HG02970 (cell line): ENCODE results near the gene CCDC188.
"Not testable (repeated sequence)": the region's sequence is repeated elsewhere in the genome, so short reads cannot be mapped to it uniquely, and the experiment has no call there.

Experiments used
- ATAC-seq: cut with Tn5 transposase; IDR thresholded peaks from one replicate; pipeline ENCODE4 v1.9.1; 2021; ENCODE audit warnings: mild to moderate bottlenecking, moderate library complexity, moderate number of reproducible peaks; ENCODE audit not compliant: unreplicated experiment, low FRiP score

Gene CCDC188

DNA sequence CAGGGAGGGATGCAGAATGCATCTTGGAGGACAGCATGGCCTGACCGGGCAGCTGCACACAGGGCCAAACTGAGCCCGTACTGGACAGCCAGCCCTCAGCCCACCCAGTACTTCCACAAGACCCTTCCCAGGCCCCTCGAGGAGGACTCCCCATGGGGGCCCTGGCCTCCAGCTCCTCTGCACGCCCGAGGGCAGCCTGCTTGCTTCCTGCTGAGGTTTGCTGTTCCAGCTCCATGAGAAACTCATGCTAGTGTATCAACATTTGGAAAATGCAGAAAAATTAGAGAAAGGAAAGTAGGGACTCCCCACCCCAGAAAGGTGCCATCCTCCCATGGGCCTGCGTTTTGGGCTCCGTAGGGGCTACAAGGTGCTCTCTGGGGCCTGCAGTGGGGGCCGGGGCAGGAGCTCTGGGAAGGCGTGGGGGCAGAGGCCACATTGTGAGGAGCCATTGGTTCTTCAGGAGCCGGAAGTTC lies 21.3 kb upstream of the CCDC188 start:
- no peak for ATAC-seq

DNA sequence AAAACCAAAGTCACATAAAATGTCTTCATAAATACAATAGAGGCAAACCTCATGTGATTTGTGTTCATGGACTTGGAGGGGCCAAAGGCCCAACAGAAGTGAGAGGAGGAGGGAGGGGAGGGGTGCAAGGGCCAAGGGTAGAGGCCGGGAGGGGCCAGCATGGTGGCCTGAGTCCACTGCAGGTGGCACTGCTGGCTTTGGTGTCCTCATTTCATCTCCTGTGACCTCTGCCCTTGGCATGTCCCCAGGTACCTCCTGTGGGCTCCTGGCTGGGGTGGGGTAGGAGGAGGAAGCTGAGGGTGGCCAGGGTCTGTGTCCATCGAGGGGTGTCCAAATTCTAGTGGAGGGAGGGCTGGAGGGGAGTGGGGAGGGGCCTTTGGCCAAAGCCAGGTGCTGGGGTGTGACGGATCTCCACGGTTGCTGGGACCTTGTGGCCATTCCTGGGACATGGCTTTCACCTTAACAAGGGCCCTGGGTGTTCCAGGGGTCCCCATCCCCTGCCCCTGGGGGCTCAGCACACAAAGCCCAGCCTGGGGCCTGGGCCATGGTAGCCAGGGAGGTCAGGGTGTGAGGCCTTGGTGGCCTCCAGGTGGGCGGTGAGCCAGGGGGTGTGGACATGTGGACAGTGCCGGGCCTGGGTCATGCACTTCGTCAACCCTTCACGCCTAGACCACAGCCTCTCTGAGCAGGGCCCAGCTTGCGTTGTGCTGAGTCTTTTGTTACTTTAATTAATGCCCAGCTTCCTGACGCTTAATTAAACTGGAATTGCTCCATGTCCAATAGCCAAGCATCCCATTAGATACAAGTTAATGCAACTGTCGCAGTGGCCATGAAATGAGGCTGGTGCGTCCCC lies 20.7 kb upstream of the CCDC188 start:
- no peak for ATAC-seq

DNA sequence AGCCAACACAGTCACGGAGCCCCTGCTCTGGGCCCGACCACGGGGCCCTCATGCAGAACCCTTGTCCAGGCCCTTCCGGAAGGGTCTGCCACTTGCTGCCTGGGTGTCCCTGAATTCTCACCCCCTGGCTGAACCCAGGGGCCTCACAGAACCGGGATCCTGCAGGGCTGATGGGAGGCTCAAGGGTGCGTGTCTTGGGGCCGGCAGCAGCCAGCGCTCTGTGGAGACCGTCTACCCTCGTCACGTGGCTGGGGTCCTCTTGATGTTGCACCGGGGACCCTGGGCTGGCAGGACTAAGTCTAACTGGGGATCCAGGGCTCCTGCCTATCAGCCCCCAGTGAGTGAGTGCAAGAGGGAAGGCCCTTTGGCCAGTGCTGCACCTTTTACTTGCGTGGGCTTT lies 19.3 kb upstream of the CCDC188 start:
- ATAC-seq, result no peak

DNA sequence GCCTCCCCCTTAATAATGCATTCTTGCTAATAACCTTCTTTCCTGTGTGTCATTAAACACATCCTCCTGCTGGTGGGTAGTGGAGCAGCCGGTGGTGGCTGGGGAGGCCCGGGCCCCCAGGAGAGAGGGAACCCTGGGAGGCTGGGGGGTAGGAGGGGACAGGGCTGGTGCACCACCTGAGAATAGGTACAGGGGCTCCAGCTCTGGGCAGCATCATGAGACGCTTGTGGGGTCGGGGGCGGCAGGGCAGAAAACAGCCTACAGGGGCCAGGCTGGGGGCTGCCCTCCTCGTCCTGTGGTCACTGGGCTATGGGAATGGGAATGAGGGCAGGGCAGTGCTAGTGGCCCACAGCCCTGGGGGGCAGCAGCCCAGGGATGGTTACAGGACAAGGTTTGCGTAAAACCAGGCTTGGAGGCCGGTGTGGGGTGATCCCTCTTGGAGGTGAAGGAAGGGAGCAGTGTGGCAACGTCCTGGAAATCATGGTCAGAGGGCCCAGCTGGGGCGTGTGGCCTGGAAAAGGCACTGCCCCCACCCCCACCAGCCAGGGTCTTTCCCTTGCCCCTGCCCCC lies 18.5 kb upstream of the CCDC188 start:
- no peak for ATAC-seq

DNA sequence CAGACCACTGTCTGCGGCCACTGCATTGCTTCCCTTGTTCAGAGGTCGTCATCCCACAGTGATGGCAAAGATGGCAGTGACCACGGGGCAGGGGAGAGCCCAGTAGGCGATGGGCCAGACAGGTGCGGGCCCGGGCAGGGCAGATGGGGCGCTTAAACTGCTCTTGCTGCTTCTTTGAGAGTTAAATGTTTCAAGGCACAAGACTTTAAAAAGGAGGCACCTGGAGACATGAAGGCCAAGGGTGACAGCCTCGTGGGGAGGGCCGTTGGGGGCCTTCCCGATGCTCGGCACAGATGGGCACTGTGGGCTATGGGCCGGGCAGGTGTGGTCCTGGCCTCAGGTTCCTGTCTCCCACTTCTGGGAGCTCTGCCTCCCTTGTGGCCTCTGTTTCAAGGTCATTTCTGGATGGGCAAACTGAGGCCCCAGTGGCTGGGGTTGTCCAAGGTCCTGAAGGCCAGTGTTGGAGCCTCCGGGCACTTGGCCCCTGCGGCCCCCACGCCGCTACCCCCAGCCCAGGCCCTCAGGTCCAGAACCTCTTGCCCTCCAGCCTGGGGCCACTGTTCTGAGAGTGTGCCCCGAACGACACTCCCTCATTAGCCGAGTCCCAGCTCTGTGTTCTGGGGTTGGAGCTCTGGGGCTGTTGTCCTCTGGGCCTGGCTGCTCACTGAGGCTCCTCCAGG lies 16.9 kb upstream of the CCDC188 start:
- no peak for ATAC-seq

DNA sequence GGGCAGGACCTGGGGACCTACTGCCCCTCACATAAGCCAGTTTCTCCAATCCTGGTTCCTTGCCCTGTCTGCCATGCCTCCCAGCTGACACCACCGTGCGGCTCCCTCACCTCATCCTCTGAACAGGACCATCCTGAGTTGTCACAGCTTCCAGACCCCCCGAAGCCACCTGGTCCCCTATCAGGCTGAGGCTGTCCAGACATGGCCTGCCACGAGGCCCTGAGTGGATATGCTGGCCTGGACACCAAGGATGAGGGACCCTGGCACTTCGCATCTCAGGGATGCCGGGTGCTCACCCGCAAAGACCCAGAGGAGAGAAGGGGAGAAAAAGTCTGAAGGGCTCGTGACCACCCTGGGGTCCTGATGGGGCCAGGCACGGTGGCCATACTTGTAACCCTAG lies 15.8 kb upstream of the CCDC188 start:
- ATAC-seq, result no peak

DNA sequence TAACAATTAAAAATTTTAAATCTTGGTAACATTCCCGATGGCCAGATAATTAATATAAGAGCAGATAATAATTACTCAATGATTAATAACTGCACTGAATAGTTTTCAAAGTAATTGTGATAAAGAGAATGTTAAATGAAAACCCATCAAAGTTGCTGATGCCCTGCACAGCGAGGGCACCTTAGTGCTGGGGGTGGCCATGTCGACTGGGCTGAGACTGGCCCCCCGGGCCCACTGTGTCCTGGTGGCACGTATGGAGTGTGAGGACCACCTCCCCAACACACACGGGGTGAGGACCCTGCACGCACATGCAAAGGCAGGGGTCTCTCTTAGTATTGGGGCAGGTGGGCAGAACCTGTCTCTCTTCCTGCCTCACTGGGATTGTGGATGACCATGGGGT lies 15.1 kb upstream of the CCDC188 start:
- ATAC-seq, result no peak

DNA sequence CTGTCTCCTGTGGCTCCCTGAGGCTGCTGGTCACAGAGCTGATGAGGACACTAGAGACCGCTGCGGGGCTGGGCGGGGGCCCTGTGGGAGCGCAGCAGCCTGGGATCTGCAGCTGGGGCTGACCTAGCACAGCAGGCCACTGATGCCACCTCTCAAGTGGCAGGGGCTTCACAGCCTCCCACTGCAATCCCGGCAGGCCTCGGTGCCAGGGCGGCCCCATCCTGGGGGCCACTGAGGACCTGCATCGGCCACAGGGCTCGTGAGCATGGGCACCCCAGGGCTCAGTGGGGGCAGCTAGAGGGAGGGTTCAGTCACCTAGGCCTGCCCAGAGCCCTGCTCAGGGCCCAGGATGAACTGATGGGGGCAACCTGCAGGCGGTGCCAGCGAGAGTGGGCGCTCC lies 14.6 kb upstream of the CCDC188 start:
- no peak for ATAC-seq

DNA sequence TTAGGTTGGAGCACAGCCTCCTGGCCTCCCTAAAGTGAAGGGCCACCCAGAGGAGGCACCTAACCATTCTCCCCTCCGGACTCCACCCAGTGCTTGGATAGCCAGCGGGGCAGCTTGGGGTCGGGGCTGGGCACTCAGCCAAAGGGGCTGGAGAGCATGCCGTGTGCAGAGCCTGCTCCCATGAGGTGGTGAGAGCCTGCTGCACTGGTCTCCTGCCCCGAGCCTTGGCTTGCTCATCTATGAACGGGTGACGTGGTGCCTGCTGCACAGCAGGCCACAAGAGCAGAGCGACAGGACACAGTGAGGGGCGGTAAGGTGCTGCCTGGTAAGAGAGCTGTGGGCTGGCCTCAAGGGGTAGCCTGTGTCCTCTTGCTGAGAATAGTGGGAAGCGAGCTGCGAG lies 14.0 kb upstream of the CCDC188 start:
- ATAC-seq, result no peak

DNA sequence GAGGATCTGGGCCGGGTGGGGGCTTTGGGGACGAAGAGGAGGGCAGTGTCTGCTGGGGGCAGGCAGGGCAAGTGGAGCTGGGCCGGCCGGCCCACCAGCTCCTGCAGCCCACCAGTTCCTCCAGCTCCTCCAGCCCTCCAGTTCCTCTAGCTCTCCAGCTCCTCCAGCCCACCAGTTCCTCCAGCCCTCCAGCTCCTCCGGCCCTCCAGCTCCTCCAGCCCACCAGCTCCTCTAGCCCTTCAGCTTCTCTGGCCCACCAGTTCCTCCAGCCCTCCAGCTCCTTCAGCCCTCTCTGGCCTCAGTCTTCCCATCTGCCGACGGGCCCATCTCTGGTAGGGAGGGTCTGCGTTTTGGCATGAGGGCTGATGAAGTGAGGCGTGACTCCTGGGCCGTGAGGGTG lies 9.2 kb upstream of the CCDC188 start:
- no peak for ATAC-seq

DNA sequence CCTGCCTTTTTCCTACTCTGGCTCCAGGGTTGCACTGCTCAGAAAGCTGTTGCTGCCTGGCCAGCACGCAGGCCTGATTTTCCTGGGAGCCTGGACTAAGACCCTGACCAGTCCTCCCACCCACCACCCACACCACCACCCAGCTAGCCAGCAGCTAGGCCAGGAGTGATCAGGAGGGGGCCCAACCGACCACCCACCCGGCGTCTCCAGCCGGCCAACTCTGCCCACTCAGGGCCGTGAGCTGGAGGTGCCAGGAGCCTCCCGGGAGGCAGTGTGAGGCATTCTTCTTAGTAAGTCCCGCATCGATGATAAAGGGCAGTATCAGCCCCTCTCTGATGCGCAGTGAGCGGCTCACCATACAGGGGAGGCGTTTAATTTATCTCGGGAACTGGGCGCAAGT lies 8.7 kb upstream of the CCDC188 start:
- not testable (repeated sequence) for ATAC-seq

DNA sequence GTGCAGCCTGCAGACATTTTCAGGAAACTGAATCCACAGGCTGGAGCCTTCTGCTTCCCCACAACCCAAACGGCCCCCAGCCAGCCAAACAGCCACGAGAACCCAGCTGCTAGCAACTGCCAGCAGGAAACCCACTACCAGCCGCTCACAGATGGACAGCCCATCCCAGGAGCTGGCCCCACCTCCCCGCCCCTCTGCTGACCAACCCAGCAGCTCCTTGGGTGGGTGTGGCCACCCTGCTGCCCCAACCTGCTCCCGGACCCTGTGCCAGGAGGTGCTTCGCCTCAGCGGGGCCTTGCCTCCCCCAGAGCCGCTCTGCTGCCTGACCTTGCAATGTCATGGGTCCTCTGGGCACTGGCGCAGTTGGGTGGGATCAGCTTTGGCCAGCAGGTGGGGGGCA lies 8.2 kb upstream of the CCDC188 start:
- ATAC-seq, result no peak

DNA sequence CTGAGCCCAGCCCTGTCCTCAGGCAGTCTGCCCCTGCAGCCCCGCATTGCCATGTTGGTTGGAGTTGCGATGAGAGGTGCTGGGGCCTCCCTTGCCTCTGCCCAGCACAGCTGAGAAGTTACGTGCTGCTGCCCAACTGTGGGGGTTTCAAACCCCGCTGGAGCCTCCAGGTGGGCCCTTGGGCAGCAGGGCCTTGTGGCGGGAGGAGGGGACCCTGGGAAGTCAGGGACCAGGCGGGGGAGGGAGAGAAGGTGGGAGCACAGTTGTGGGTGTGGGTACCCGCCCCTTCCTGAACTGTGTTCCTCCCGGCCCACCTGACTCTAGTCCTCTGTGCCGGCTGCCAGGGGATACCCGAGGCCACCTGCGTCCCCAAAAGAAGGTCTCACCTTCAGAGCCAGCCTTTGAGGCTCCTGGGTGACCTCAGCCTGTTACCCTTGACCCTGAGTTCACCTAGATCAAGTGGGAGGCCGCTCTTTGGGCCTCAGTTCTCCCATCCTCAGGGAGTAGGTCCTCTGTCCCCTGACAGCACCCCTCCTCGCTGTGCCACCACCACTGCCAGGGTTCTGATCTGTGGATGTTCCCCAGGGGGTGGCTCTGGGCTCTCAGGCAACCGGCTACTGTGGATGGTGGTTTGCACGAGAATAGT lies 7.7 kb upstream of the CCDC188 start:
- ATAC-seq, result no peak

DNA sequence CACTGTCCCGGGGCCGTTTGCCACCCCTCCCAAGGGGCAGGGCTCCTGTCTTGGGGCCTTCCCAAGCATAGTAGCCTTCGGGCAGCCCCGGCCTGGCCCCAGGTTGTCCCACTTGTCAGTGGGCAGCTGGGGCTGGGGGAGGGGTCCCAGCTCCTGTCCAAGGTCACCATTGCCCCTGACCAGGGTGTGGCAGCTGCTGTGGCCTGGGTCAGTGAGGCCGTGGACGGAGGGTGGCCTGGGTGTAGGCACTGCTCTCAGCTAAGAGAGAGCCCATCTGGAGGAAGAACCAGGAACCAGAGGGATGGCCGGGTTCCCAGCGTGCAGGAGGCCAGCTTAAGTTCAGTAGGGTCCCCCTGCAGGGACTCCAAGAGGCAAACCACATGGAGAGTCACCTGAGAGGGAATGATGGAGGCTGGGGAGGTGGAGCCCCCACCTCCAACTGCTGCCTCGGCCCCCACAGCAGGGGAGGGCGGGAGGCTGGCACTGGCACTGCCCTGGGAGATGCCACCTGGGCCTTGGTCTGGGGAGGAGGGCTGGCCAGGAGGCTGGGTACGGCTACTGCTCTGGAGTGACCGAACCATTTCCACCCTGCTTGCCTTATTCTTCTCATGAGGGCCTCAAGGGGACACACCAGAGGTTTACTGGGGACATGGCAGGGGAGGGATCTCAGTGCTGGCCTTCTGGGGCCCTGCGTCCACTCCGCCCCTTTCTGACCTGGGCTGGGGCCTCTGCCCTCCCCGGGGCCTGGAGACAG lies 6.8 kb upstream of the CCDC188 start:
- no peak for ATAC-seq

DNA sequence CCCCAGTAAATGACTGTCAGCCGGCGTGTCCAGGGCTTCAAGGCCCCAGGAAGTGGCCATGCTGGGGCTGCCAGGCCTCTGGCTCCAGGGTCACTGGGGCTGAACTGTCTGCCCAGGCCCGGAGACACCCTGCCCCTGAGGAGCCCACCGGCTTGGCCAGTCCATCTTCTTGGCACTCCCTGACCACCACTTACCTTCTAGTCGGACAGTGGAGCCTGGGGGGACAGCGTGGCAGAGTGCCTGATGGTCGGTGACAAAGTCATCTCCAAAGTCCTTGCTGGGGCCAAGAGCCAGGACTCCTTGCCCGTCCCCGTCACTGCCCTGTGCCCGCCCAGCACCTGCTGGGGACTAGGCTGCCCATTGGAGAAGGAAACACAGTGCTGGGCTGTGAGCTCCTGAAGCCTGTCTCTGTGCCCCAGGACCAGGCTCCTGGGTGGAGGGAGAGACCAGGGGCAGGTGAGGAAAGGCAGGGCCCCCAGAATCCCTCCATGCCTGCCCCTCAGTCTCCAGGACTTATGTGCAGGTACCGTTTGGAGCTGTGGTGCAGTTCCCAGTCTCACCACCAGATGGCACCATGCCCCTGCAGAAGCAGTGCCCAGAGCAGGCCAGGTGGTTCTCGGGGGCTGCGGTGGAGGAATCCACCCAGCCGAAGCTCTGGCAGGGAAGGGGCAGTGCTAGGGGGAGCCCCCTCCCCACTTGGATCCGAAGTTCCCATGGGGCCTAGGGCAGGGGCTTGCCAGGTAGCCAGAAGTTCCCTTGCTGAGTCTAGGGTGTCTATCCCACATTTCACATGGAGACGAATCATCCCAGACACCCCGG lies 6.0 kb upstream of the CCDC188 start:
- ATAC-seq, result no peak

DNA sequence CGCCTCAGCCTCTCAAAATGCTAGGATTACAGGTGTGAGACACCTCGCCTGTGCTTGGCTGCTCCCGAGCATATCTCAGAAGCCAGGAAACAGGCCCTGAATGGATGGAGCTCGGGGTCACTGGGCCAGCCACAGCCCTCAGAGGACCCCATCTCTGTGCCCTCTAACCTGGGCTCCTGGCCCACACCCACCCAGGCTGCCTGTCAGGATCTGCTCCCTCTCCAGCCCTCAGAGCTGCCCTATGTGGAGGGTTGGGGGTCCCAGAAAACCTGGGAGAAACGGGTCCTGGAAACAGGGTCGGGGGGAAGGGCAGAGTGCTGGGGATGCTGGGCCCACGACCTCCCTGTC lies 5.2 kb upstream of the CCDC188 start:
- ATAC-seq, result no peak

DNA sequence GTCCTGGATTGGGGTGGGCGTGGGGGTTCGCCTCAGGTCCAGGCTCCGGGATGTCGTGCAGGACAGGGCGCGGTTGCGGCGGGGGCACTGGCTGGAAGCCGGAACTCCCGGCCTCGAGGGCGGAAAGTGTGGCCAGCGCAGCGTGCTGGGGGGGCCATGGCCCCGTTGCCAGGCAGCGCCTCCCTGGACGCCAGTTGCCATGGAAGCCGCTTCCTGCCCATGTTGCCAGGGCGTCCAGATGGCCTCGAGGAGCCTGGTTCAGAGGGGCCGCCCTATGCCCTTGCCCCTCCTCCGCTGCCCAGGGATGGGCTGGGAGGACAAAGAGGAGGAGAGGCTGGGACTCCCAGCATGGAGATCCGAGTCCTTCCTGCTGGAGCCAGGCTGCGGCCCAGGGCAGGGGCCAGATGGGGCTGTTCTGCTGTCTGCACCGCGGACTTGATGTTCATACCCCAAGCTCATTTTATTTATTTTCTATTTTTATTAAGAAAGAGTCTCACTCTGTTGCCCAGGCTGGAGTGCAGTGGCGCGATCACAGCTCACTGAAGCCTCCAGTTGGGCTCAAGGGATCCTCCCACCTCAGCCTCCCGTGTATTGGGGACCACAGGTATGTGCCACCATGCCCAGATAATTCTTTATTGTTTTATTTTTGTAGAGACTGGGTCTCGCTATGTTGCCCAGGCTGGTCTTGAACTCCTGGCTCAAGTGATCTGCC lies 4.6 kb upstream of the CCDC188 start:
- ATAC-seq, result no peak

DNA sequence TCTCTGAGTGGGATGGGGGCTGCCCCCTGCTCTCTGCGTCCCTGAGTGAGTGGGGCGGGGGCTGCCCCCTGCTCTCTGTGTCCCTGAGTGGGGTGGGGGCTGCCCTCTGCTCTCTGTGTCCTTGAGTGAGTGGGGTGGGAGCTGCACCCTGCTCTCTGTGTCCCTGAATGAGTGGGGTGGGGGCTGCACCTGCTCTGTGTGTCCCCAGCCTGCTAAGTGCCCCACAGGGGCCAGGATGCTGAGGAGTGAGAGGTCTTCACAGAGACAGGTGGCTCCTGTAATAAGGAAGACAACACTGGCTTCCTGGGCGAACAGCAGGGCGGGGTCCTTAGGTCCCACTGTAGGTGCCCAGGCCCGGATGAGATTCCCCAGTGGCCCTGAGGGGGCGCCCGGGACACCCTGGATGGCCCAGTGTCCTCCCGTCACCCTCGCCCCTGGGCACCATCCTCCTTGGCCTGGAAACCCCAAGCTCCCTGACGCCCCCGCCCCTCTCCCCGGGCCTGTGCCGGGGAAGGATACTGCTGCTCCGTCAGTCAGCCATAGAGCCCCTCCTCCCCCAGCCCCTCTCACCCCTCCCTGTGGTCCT lies 3.8 kb upstream of the CCDC188 start:
- ATAC-seq, result no peak

DNA sequence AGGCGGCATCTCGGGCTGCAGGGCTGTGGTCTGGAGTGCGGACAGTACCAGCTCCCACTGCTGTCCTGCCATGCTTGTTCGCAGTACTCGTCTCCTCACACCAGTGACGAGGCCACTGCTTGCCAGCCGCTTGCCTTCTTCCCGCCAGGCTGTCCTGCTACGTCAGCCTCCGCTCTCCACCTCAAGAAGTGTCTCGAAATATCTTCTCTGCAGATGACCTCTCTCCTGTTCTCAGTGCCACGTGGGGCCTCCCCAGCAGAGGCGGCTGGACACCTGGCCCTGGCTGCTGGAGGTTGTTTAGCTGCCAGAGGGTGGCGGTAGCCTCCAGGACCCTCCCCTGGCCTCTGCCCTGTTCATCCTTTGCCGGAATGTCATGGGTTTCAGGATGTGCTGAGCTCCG lies 3.1 kb upstream of the CCDC188 start:
- no peak for ATAC-seq
